Measurements from ENCODE around the gene DTD1.

DTD1 gene

GRCh38 chr20:18701969-18702368, 114.1 kb downstream of the DTD1 start:
- in situ Hi-C loops (cut with MboI; ENCODE audit: low sequenced_read_pairs): no loop called here

GRCh38 chr20:18702736-18703135, 114.9 kb downstream of the DTD1 start:
- in situ Hi-C loops (cut with MboI; ENCODE audit: low sequenced_read_pairs): no loop called here

- in situ Hi-C loops (cut with MboI; ENCODE audit: low sequenced_read_pairs): no loop called here
Observed at GRCh38 chr20:18705490-18705889, 117.6 kb downstream of the DTD1 start.

- in situ Hi-C loops (cut with MboI; ENCODE audit: low sequenced_read_pairs): no loop called here
Observed at GRCh38 chr20:18705910-18706309, 118.1 kb downstream of the DTD1 start.

GRCh38 chr20:18712131-18712530, 124.3 kb downstream of the DTD1 start:
- in situ Hi-C loops (cut with MboI; ENCODE audit: low sequenced_read_pairs): no loop called here

GRCh38 chr20:18712882-18713281, 125.0 kb downstream of the DTD1 start:
- in situ Hi-C loops (cut with MboI; ENCODE audit: low sequenced_read_pairs): no loop called here

GRCh38 chr20:18715564-18715963, 127.7 kb downstream of the DTD1 start:
- in situ Hi-C loops (cut with MboI; ENCODE audit: low sequenced_read_pairs): no loop called here

- in situ Hi-C loops (cut with MboI; ENCODE audit: low sequenced_read_pairs): no loop called here
Observed at GRCh38 chr20:18717062-18717461, 129.2 kb downstream of the DTD1 start.

- in situ Hi-C loops (cut with MboI; ENCODE audit: low sequenced_read_pairs): no loop called here
Observed at GRCh38 chr20:18718129-18718528, 130.3 kb downstream of the DTD1 start.

GRCh38 chr20:18719426-18719825, 131.6 kb downstream of the DTD1 start:
- in situ Hi-C loops (cut with MboI; ENCODE audit: low sequenced_read_pairs): no loop called here

GRCh38 chr20:18721551-18722115, 133.8 kb downstream of the DTD1 start:
- in situ Hi-C loops (cut with MboI; ENCODE audit: low sequenced_read_pairs): no loop called here

- in situ Hi-C loops (cut with MboI; ENCODE audit: low sequenced_read_pairs): no loop called here
Observed at GRCh38 chr20:18722371-18722770, 134.5 kb downstream of the DTD1 start.

- in situ Hi-C loops (cut with MboI; ENCODE audit: low sequenced_read_pairs): no loop called here
Observed at GRCh38 chr20:18724077-18724476, 136.2 kb downstream of the DTD1 start.

- in situ Hi-C loops (cut with MboI; ENCODE audit: low sequenced_read_pairs): no loop called here
Observed at GRCh38 chr20:18724788-18725464, 137.1 kb downstream of the DTD1 start.

GRCh38 chr20:18727032-18727508, 139.2 kb downstream of the DTD1 start:
- in situ Hi-C loops (cut with MboI; ENCODE audit: low sequenced_read_pairs): no loop called here

- in situ Hi-C loops (cut with MboI; ENCODE audit: low sequenced_read_pairs): no loop called here
Observed at GRCh38 chr20:18728165-18728869, 140.5 kb downstream of the DTD1 start.

- in situ Hi-C loops (cut with MboI; ENCODE audit: low sequenced_read_pairs): no loop called here
Observed at GRCh38 chr20:18728870-18729224, 141.0 kb downstream of the DTD1 start.

- in situ Hi-C loops (cut with MboI; ENCODE audit: low sequenced_read_pairs): no loop called here
Observed at GRCh38 chr20:18729231-18729825, 141.5 kb downstream of the DTD1 start.

- in situ Hi-C loops (cut with MboI; ENCODE audit: low sequenced_read_pairs): no loop called here
Observed at GRCh38 chr20:18731940-18732339, 144.1 kb downstream of the DTD1 start.

GRCh38 chr20:18734525-18735189, 146.8 kb downstream of the DTD1 start:
- in situ Hi-C loops (cut with MboI; ENCODE audit: low sequenced_read_pairs): no loop called here

GRCh38 chr20:18737140-18737539, 149.3 kb downstream of the DTD1 start:
- in situ Hi-C loops (cut with MboI; ENCODE audit: low sequenced_read_pairs): no loop called here
